GM23338 (cell line): Measurements from ENCODE around the gene ARHGEF16. TPM values are rescaled to one million over a fixed set of nuclear protein-coding genes. Genes with fewer than 3 reads are reported as not detected.

ENCODE experiments used
- CREB1 ChIP-seq: fragments of 250-450 bp; sonication (Bioruptor Pico); IDR thresholded peaks from 2 replicates; pipeline ENCODE4 v1.5.0; 2020; ENCODE audit warnings: low read depth, mild to moderate bottlenecking, moderate library complexity
- JUNB ChIP-seq: IDR thresholded peaks from one replicate; pipeline ENCODE4 v1.6.1; 2016; ENCODE audit warnings: antibody characterized with exemption; ENCODE audit not compliant: unreplicated experiment
- STAT1 ChIP-seq: IDR thresholded peaks from one replicate; pipeline ENCODE4 v1.6.1; 2016; ENCODE audit warnings: antibody characterized with exemption; ENCODE audit not compliant: unreplicated experiment
- ZNF114 ChIP-seq: fragments of 250-450 bp; sonication (Bioruptor Pico); IDR thresholded peaks from 2 replicates; pipeline ENCODE4 v1.5.0; 2020; ENCODE audit warnings: mild to moderate bottlenecking, moderate library complexity
- ZNF331 ChIP-seq: fragments of 250-450 bp; sonication (Bioruptor Pico); IDR thresholded peaks from 2 replicates; pipeline ENCODE4 v1.5.0; 2020; ENCODE audit warnings: low read depth, mild to moderate bottlenecking, moderate library complexity
- polyA plus RNA-seq: library from polyadenylated mRNA; unstranded; fragments of >200 nt; fragmentation: Nextera tagmentation; extraction: Ambion mirVana; gene quantifications from 2 replicates; pipeline ENCODE4 v1.2.1, GENCODE V29; 2016
- total RNA-seq: library from RNA; depleted of rRNA; stranded (reverse); fragments of >200 nt; shearing (Covaris generic); gene quantifications from 2 replicates; pipeline ENCODE4 v1.2.3, GENCODE V29; 2014
- TF ChIP-seq, protein P1 (sequence below): fragments of 250-450 bp; sonication (Bioruptor Pico); IDR thresholded peaks from 2 replicates; pipeline ENCODE4 v1.5.0; 2020; ENCODE audit warnings: mild to moderate bottlenecking, moderate library complexity
- TF ChIP-seq, protein P2 (sequence below): IDR thresholded peaks from one replicate; pipeline ENCODE4 v1.6.1; 2018; ENCODE audit warnings: antibody characterized with exemption; ENCODE audit not compliant: unreplicated experiment
- TF ChIP-seq, protein P3 (sequence below): IDR thresholded peaks from 2 replicates; pipeline ENCODE4 v1.6.1; 2016; ENCODE audit warnings: antibody characterized with exemption

ARHGEF16 gene
- total and polyA plus RNA-seq, 2 experiments from 2014 or later: 12.2 to 29.3 TPM

DNA sequence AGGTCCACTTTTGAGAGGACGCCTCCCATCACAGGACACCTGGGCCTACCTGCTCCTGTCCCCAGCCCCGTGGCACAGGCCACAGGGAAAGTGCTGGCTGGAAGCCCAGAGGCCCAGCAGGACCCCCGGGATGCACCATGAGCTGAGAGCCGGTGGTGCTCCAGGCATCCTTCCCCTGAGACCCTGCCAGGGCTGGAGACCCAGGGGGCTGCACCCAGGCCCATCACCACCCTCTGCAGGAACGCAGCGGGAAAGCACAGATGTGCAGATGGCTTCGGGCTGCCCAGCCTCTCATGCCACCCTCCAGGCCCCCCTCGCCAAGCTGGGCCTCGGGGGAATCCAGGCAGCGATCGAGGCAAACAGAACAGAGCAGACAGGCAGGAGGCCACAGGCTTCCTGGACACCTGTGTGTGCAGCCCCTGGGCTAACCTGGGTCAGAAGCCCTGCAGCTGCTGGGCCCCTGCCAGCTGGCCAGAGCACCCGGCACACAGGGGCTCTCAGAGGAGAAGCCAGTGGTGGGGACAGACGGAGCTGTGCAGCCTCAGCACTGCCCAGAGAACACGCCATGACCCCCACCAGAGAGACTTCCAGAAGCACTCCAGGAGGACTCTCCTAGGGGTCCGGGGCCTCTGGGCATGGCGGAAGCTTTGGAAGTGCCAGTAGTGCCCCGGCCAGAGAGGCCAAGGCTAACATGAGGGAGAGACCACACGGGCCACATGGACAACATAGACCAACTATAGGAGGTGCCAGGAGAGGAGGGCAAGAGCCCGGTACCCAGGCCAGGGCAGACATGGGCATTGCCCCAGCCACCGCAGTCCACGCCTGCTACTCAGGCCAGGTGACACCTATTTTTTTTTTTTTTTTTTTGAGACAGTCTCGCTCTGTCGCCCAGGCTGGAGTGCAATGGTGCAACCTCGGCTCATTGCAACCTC lies 71.4 kb downstream of the ARHGEF16 start (continued):
- TF ChIP-seq, protein P1, sequence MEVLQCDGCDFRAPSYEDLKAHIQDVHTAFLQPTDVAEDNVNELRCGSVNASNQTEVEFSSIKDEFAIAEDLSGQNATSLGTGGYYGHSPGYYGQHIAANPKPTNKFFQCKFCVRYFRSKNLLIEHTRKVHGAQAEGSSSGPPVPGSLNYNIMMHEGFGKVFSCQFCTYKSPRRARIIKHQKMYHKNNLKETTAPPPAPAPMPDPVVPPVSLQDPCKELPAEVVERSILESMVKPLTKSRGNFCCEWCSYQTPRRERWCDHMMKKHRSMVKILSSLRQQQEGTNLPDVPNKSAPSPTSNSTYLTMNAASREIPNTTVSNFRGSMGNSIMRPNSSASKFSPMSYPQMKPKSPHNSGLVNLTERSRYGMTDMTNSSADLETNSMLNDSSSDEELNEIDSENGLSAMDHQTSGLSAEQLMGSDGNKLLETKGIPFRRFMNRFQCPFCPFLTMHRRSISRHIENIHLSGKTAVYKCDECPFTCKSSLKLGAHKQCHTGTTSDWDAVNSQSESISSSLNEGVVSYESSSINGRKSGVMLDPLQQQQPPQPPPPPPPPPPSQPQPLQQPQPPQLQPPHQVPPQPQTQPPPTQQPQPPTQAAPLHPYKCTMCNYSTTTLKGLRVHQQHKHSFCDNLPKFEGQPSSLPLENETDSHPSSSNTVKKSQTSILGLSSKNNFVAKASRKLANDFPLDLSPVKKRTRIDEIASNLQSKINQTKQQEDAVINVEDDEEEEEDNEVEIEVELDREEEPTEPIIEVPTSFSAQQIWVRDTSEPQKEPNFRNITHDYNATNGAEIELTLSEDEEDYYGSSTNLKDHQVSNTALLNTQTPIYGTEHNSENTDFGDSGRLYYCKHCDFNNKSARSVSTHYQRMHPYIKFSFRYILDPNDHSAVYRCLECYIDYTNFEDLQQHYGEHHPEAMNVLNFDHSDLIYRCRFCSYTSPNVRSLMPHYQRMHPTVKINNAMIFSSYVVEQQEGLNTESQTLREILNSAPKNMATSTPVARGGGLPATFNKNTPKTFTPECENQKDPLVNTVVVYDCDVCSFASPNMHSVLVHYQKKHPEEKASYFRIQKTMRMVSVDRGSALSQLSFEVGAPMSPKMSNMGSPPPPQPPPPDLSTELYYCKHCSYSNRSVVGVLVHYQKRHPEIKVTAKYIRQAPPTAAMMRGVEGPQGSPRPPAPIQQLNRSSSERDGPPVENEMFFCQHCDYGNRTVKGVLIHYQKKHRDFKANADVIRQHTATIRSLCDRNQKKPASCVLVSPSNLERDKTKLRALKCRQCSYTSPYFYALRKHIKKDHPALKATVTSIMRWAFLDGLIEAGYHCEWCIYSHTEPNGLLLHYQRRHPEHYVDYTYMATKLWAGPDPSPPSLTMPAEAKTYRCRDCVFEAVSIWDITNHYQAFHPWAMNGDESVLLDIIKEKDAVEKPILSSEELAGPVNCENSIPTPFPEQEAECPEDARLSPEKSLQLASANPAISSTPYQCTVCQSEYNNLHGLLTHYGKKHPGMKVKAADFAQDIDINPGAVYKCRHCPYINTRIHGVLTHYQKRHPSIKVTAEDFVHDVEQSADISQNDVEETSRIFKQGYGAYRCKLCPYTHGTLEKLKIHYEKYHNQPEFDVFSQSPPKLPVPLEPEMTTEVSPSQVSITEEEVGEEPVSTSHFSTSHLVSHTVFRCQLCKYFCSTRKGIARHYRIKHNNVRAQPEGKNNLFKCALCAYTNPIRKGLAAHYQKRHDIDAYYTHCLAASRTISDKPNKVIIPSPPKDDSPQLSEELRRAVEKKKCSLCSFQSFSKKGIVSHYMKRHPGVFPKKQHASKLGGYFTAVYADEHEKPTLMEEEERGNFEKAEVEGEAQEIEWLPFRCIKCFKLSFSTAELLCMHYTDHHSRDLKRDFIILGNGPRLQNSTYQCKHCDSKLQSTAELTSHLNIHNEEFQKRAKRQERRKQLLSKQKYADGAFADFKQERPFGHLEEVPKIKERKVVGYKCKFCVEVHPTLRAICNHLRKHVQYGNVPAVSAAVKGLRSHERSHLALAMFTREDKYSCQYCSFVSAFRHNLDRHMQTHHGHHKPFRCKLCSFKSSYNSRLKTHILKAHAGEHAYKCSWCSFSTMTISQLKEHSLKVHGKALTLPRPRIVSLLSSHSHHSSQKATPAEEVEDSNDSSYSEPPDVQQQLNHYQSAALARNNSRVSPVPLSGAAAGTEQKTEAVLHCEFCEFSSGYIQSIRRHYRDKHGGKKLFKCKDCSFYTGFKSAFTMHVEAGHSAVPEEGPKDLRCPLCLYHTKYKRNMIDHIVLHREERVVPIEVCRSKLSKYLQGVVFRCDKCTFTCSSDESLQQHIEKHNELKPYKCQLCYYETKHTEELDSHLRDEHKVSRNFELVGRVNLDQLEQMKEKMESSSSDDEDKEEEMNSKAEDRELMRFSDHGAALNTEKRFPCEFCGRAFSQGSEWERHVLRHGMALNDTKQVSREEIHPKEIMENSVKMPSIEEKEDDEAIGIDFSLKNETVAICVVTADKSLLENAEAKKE (CRISPR knock-in tag): no peak
- TF ChIP-seq JUNB (no peak), ZNF114 (CRISPR knock-in tag) (no peak), STAT1 (no peak), CREB1 (CRISPR knock-in tag) (no peak), ZNF331 (CRISPR knock-in tag) (no peak)
- TF ChIP-seq, protein P2, sequence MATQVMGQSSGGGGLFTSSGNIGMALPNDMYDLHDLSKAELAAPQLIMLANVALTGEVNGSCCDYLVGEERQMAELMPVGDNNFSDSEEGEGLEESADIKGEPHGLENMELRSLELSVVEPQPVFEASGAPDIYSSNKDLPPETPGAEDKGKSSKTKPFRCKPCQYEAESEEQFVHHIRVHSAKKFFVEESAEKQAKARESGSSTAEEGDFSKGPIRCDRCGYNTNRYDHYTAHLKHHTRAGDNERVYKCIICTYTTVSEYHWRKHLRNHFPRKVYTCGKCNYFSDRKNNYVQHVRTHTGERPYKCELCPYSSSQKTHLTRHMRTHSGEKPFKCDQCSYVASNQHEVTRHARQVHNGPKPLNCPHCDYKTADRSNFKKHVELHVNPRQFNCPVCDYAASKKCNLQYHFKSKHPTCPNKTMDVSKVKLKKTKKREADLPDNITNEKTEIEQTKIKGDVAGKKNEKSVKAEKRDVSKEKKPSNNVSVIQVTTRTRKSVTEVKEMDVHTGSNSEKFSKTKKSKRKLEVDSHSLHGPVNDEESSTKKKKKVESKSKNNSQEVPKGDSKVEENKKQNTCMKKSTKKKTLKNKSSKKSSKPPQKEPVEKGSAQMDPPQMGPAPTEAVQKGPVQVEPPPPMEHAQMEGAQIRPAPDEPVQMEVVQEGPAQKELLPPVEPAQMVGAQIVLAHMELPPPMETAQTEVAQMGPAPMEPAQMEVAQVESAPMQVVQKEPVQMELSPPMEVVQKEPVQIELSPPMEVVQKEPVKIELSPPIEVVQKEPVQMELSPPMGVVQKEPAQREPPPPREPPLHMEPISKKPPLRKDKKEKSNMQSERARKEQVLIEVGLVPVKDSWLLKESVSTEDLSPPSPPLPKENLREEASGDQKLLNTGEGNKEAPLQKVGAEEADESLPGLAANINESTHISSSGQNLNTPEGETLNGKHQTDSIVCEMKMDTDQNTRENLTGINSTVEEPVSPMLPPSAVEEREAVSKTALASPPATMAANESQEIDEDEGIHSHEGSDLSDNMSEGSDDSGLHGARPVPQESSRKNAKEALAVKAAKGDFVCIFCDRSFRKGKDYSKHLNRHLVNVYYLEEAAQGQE: no peak
- TF ChIP-seq, protein P3, sequence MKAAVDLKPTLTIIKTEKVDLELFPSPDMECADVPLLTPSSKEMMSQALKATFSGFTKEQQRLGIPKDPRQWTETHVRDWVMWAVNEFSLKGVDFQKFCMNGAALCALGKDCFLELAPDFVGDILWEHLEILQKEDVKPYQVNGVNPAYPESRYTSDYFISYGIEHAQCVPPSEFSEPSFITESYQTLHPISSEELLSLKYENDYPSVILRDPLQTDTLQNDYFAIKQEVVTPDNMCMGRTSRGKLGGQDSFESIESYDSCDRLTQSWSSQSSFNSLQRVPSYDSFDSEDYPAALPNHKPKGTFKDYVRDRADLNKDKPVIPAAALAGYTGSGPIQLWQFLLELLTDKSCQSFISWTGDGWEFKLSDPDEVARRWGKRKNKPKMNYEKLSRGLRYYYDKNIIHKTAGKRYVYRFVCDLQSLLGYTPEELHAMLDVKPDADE: no peak
